Testis (tissue), 3 donors: ENCODE measurements around the gene SH3BGRL2. TPM values are rescaled to one million over a fixed set of nuclear protein-coding genes. Genes with fewer than 3 reads are reported as not detected.
"Not testable (repeated sequence)": the region's sequence is repeated elsewhere in the genome, so short reads cannot be mapped to it uniquely, and the experiment has no call there.

Source experiments
- DNase-seq: peaks from one replicate; pipeline ENCODE4 v3.0.0-alpha.2; 2019
- H3K27ac ChIP-seq, 2 donors: fragments of 200-600 bp; sonication (generic); one replicate each; pipeline ENCODE4 v1.5.1; 2019
- H3K27me3 ChIP-seq: fragments of 200-600 bp; sonication (generic); one replicate; pipeline ENCODE4 v1.5.1; 2019
- H3K36me3 ChIP-seq: fragments of 200-600 bp; sonication (generic); one replicate; pipeline ENCODE4 v1.5.1; 2017; ENCODE audit warnings: low read depth; ENCODE audit errors: missing control alignments
- H3K4me1 ChIP-seq: fragments of 200-600 bp; sonication (generic); one replicate; pipeline ENCODE4 v1.5.1; 2019
- H3K4me3 ChIP-seq, 2 donors: fragments of 200-600 bp; sonication (generic); one replicate each; pipeline ENCODE4 v1.5.1; 2017 to 2019
- H3K9me3 ChIP-seq: fragments of 200-600 bp; sonication (generic); one replicate; pipeline ENCODE4 v1.5.1; 2017
- POLR2A ChIP-seq: fragments of 450-650 bp; IDR thresholded peaks from one replicate; pipeline ENCODE4 v1.6.1; 2017; ENCODE audit warnings: antibody characterized with exemption, mild to moderate bottlenecking, moderate library complexity
- WGBS, 2 donors: methylation state at CpG; one replicate each; pipeline ENCODE4 v1.1.5; 2018; 5-methylcytosine and 5-hydroxymethylcytosine counted together
- intact Hi-C: fragments of 100-400 bp; cut with DNase I; formaldehyde crosslinking; loops from one replicate; pipeline ENCODE4 v1.15.1; 2023; ENCODE audit warnings: low total_unique reads
- polyA plus RNA-seq: library from polyadenylated mRNA; stranded (reverse); fragments of 350-450 nt; fragmentation: Illumina TruSeq; extraction: RNeasy Lipid Tissue Mini Kit (QIAGEN cat#74804); gene quantifications from one replicate; pipeline ENCODE4 v1.2.3, GENCODE V29; 2014; ENCODE audit warnings: low read depth, low replicate concordance; ENCODE audit not compliant: insufficient read depth
- total RNA-seq, 2 donors: library from RNA; depleted of rRNA; stranded (reverse); fragments of >200 nt; gene quantifications; one replicate each; pipeline ENCODE4 v1.2.3, GENCODE V29; 2016
- TF ChIP-seq, protein P1 (sequence below), 3 experiments: fragments of 450-650 bp in 2 of 3; fragments of 200-600 bp in 1 of 3; sonication (generic) in 1 of 3; IDR thresholded peaks; one replicate each; pipeline ENCODE4 v1.5.1; 2016 to 2019; ENCODE audit warnings: antibody characterized with exemption in 3 of 3, mild to moderate bottlenecking in 2 of 3, moderate library complexity in 1 of 3

Gene SH3BGRL2
- total and polyA plus RNA-seq, 3 donors from 2014 or later, result 5.5 to 9.8 (median 6.3) TPM

DNA sequence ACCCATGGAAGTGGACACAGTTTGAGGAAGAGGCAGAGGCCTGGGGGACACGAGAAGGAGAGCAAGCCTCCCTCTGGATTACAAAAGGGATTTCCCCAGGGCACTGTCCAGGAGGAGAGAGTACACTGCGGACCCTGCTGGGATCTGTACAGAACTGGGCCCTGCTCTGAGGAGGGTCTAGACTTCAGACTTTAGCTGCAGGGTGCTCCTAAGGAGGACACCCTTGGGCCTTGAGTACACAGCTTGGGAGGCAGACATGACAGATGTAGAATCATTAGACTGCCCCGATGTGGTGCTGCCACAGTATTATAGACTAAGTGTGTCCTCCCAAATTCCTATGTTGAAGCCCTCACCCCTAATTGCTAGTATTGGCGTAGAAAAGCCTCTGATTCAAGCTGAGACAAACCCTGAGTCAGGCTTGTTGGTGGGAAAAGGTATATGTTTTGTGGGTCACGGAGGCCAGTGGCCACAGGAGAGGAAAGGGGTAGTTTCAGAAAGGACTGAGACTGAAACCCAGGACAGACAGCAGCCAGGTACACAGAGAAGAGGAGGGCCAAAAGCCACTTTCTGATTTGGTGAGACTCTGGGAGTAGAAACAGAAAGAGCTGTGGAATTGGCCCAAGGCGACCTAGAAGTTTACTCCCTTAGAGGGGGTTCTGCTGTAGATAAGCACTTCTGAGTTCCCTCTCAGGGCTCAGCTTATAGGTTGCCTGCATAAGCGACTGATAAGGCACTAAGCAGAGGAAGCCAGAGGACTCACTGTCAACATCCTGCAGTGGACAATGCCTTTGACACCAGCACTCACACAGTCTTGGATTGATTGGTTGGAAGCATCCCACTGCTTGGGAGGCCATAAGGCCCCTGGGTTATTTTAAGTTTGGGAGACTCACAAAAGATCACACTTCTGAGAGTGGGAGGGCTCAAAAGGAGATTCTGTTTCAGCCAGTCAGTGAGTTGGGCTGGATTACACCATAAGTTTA lies 16.5 kb upstream of the SH3BGRL2 start:
- Histone ChIP-seq H3K9me3 (no peaks in the 10 kb centered on the region), H3K27ac (no peak overlapping the region), H3K27me3 (no peaks in the 10 kb centered on the region), H3K36me3 (no peaks in the 10 kb centered on the region), H3K4me1 (no peaks in the 10 kb centered on the region), H3K4me3 (no peak overlapping the region)
- no peak for DNase-seq
- WGBS, 2 donors, result 80 to 88% methylated on average over 6 to 7 of the region's 7 CpGs
- TF ChIP-seq, protein P1, sequence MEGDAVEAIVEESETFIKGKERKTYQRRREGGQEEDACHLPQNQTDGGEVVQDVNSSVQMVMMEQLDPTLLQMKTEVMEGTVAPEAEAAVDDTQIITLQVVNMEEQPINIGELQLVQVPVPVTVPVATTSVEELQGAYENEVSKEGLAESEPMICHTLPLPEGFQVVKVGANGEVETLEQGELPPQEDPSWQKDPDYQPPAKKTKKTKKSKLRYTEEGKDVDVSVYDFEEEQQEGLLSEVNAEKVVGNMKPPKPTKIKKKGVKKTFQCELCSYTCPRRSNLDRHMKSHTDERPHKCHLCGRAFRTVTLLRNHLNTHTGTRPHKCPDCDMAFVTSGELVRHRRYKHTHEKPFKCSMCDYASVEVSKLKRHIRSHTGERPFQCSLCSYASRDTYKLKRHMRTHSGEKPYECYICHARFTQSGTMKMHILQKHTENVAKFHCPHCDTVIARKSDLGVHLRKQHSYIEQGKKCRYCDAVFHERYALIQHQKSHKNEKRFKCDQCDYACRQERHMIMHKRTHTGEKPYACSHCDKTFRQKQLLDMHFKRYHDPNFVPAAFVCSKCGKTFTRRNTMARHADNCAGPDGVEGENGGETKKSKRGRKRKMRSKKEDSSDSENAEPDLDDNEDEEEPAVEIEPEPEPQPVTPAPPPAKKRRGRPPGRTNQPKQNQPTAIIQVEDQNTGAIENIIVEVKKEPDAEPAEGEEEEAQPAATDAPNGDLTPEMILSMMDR (IDR thresholded peaks at IDR 0.05), result no peak
- no peak for TF ChIP-seq POLR2A
- intact Hi-C loops, result no loop called here

DNA sequence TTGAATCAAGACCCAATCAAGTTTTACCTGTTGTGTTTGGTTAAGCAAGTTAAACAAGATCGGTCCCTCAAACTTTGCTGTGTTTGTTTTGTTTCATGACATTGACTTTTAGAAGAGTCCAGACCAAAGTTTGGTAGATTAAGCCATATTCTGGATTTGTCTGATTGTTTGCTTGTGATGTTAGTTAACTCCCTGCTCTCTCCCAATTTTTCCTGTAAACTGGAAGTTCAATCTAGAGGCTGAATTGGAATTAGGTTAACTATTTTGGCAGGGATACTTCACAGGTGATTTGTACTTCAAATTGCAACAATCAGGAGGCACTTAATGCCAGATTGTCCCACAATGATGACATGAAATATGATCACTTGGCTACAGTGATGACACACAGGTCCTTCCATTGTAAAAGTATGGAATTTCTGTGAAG lies 13.6 kb upstream of the SH3BGRL2 start:
- H3K36me3 ChIP-seq, result no peaks in the 10 kb centered on the region
- H3K27me3 ChIP-seq, result no peaks in the 10 kb centered on the region
- no peaks in the 10 kb centered on the region for H3K4me1 ChIP-seq
- no peak for DNase-seq
- TF ChIP-seq, protein P1 (IDR thresholded peaks at IDR 0.05), result no peak
- no peak for TF ChIP-seq POLR2A
- H3K4me3 ChIP-seq, result no peak overlapping the region
- 90 to 96% methylated on average over 1 of the region's 1 CpG for WGBS, 2 donors
- intact Hi-C loops, result no loop called here
- no peaks in the 10 kb centered on the region for H3K9me3 ChIP-seq
- H3K27ac ChIP-seq, result no peak overlapping the region

DNA sequence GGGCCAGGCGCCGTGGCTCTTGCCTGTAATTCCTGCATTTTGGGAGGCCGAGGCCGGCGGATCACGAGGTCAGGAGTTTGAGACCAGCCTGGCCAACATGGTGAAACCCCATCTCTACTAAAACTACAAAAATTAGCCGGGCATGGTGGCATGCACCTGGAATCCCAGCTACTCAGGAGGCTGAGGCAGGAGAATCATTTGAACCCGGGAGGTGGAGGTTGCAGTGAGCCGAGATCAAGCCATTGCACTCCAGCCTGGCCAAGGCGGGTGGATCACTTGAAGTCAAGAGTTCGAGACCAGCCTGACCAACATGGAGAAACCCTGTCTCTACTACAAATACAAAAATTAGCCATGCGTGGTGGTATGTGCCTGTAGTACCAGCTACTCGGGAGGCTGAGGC lies 12.7 kb upstream of the SH3BGRL2 start:
- WGBS, 2 donors, result 80 to 86% methylated on average over 11 to 13 of the region's 13 CpGs
- H3K27ac ChIP-seq, DNase-seq, intact Hi-C loops, H3K4me1 ChIP-seq, H3K36me3 ChIP-seq, H3K9me3 ChIP-seq, H3K4me3 ChIP-seq, H3K27me3 ChIP-seq: not testable (repeated sequence)

DNA sequence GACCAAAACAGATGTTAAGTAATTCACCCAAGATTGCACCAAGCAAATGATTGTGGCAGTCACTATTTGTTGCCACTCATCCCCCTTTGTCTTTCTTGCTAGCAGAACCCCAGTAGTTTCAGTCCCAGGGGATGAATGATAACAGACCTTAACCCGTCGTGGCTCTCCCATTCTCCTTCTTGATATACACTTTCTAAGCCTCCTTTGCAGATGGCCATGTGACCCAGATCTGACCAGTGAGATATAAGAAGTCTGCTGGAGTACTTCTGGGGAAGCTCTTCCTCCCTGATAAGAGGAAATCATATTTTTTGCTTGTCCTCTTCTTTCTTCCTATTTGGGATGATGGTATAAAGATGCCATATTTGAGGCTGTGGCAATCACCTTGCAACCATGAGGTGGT lies 9.6 kb upstream of the SH3BGRL2 start:
- 63 to 78% methylated on average over 2 of the region's 2 CpGs for WGBS, 2 donors
- H3K4me1 ChIP-seq, result no peaks in the 10 kb centered on the region
- no peaks in the 10 kb centered on the region for H3K36me3 ChIP-seq
- no peak for DNase-seq
- no peak overlapping the region for H3K4me3 ChIP-seq
- intact Hi-C loops, result no loop called here
- no peak overlapping the region for H3K27ac ChIP-seq
- TF ChIP-seq, protein P1 (IDR thresholded peaks at IDR 0.05), result no peak
- TF ChIP-seq POLR2A, result no peak
- no peaks in the 10 kb centered on the region for H3K9me3 ChIP-seq
- no peaks in the 10 kb centered on the region for H3K27me3 ChIP-seq

DNA sequence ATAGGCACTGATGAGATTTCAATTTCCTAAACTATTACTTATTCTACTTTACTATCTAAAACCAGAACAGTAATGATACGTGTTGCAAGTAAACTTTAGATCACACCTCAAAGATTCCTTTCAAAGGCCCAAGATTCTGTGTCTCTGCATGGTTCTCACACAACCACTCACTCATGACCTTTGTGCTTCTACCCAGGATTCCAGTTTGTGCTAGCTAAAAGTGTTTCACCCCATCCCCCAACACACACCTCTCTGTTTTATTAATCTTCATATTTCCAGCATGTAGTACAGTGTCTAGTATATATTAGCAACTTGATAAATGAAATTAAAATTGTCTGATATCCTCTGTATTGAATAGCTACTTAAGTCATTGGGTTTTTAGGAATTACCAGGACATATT lies 8.8 kb upstream of the SH3BGRL2 start:
- no peak for DNase-seq
- Histone ChIP-seq H3K4me1 (no peaks in the 10 kb centered on the region), H3K9me3 (no peaks in the 10 kb centered on the region), H3K27ac (no peak overlapping the region), H3K4me3 (no peak overlapping the region), H3K36me3 (no peaks in the 10 kb centered on the region), H3K27me3 (no peaks in the 10 kb centered on the region)
- 64 to 70% methylated on average over 1 of the region's 1 CpG for WGBS, 2 donors
- TF ChIP-seq, protein P1 (IDR thresholded peaks at IDR 0.05), result no peak
- no peak for TF ChIP-seq POLR2A
- intact Hi-C loops, result no loop called here
